Activated T-cell treated with anti-CD3 and anti-CD28 coated beads, Interleukin-2, amount 50 U/mL, for 4 hours (primary cell): ENCODE measurements around the gene ANP32B. TPM values are rescaled to one million over a fixed set of nuclear protein-coding genes. Genes with fewer than 3 reads are reported as not detected.

Experiments used
- total RNA-seq, 3 donors: library from RNA; stranded (reverse); gene quantifications; one replicate each; pipeline ENCODE4 v1.2.1, GENCODE V29; 2021

ANP32B gene
- total RNA-seq, 3 donors from 2014 or later, result 307 to 343 (median 326) TPM

Other genes with a start within 250 kb of the ANP32B start
- not detected for gene FOXE1, start 130.1 kb upstream of the ANP32B start, total RNA-seq
- gene TRMO, start 60.8 kb upstream of the ANP32B start, total RNA-seq, result 10 to 100 TPM; 12.3 to 16.9 (median 16.0) TPM
- under 1 TPM; 0.46 to 0.61 (median 0.46) TPM for gene HEMGN, start 45.2 kb upstream of the ANP32B start, total RNA-seq
- gene NANS, start 73.4 kb downstream of the ANP32B start, total RNA-seq, result 10 to 100 TPM; 48.4 to 57.2 (median 49.1) TPM
- gene TRIM14, start 135.9 kb downstream of the ANP32B start, total RNA-seq, result 10 to 100 TPM; 30.4 to 40.6 (median 32.5) TPM
- 1 to 10 TPM; 1.6 to 2.1 (median 1.7) TPM for gene CORO2A, start 209.3 kb downstream of the ANP32B start, total RNA-seq